Cerebellar cortex (tissue), 1 donor: ENCODE measurements around the gene MRO.
A peak's percentile ranks its signal among the peaks of the same experiment; 100 is the strongest.

Experiments used
- DNase-seq: peaks from one replicate; pipeline ENCODE4 v3.0.0-alpha.2; 2015; ENCODE audit warnings: low spot score

MRO gene

GRCh38 chr18:50833496-50833895 is 13.7 kb upstream of the MRO start:
- DNase-seq: peak; percentile 53

- no peak for DNase-seq
Measured at GRCh38 chr18:50832754-50833153, 12.9 kb upstream of the MRO start.

- DNase-seq: no peak
Measured at GRCh38 chr18:50830544-50830943, 10.7 kb upstream of the MRO start.

- DNase-seq: no peak
Measured at GRCh38 chr18:50829644-50830043, 9.8 kb upstream of the MRO start.

- DNase-seq: no peak
Measured at GRCh38 chr18:50826027-50826426, 6.2 kb upstream of the MRO start.

GRCh38 chr18:50825621-50826020 is 5.8 kb upstream of the MRO start:
- no peak for DNase-seq

- DNase-seq: no peak
Measured at GRCh38 chr18:50822756-50823155, 2.9 kb upstream of the MRO start.

- DNase-seq: no peak
Measured at GRCh38 chr18:50820901-50821520, 1.2 kb upstream of the MRO start.

GRCh38 chr18:50819027-50819727 is 639 bp downstream of the MRO start:
- DNase-seq: peak; percentile 62

GRCh38 chr18:50816419-50817166 is 3.2 kb downstream of the MRO start:
- no peak for DNase-seq

- DNase-seq: no peak
Measured at GRCh38 chr18:50814395-50814794, 5.4 kb downstream of the MRO start.

- DNase-seq: no peak
Measured at GRCh38 chr18:50813353-50813752, 6.5 kb downstream of the MRO start.

GRCh38 chr18:50812834-50813233 is 7.0 kb downstream of the MRO start:
- DNase-seq: no peak

- DNase-seq: no peak
Measured at GRCh38 chr18:50807176-50807575, 12.6 kb downstream of the MRO start.

GRCh38 chr18:50806208-50806616 is 13.6 kb downstream of the MRO start:
- no peak for DNase-seq

GRCh38 chr18:50805732-50806131 is 14.1 kb downstream of the MRO start:
- no peak for DNase-seq

- DNase-seq: no peak
Measured at GRCh38 chr18:50803592-50803991, 16.2 kb downstream of the MRO start.

- DNase-seq: no peak
Measured at GRCh38 chr18:50802141-50802540, 17.7 kb downstream of the MRO start.

GRCh38 chr18:50797142-50797541 is 22.7 kb downstream of the MRO start:
- no peak for DNase-seq

- no peak for DNase-seq
Measured at GRCh38 chr18:50796495-50796894, 23.3 kb downstream of the MRO start.

GRCh38 chr18:50793641-50794565 is 25.9 kb downstream of the MRO start:
- DNase-seq: no peak

GRCh38 chr18:50792885-50793284 is 26.9 kb downstream of the MRO start:
- DNase-seq: no peak
